Stimulated activated CD4-positive, alpha-beta T cell treated with anti-CD3 and anti-CD28 coated beads, TNF-alpha, amount 100 ng/mL, for 1 hour (primary cell): ENCODE data around the gene HOXC10.

Experiments used
- DNase-seq, 3 donors: peaks; one replicate each; pipeline ENCODE4 v3.0.0-alpha.2; 2020; ENCODE audit warnings: low read depth in 3 of 3, low spot score in 1 of 3

Gene HOXC10

DNA sequence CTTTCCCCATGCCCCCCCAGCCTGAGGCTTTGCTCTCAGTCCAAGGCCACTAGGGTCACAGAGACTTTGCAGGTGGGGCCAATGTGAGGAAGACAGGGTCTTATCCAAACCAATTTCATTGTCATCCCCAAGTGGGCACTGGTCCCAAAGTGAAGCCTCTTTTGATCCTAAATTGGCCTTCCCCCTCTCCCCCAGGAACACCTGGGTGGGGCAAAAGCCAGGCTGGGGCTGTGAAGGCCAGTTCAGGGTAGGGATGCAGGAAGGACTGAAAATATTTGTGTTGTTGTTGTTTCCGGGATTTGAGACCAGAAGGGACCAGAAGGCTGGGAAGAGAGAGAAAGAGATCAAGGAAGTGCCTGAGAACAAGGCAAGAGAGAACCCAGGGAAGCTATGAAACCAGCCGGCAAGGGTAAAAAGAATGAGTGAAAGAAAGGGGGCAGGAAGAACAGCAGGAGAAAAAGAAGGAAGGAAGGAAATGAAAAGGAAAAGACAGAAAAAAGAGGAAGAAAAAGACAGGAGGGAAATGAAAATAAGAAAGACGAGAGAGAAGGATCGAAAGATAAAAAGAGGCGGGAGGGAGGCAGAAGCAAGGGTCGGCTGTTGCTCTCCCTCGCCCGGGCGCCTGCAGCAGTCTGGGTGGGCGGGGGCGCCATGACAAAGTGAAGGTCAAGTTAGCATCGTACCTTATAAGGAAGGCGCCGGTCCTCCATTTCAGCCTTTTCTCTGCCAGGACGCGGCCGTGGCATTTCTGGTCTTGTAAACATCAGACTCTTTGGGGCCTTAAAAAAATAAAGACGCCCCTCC, 19.5 kb upstream of the HOXC10 start:
- DNase-seq = no peak

DNA sequence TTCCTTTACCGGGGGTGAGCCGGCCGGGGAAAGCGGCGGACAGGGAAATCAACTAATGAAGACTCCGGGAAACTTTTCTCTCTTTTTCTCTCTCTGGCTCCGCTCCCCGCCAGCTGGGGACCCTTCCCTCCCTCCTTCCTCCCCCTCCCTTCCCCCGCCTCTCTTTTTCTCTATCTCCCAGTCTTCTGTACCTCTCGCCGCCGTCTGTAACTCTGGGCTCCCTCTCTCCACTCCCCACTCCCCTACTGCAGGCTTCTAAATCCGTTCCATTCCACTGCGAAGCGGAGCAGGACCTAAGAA, 18.9 kb upstream of the HOXC10 start:
- no peak for DNase-seq

DNA sequence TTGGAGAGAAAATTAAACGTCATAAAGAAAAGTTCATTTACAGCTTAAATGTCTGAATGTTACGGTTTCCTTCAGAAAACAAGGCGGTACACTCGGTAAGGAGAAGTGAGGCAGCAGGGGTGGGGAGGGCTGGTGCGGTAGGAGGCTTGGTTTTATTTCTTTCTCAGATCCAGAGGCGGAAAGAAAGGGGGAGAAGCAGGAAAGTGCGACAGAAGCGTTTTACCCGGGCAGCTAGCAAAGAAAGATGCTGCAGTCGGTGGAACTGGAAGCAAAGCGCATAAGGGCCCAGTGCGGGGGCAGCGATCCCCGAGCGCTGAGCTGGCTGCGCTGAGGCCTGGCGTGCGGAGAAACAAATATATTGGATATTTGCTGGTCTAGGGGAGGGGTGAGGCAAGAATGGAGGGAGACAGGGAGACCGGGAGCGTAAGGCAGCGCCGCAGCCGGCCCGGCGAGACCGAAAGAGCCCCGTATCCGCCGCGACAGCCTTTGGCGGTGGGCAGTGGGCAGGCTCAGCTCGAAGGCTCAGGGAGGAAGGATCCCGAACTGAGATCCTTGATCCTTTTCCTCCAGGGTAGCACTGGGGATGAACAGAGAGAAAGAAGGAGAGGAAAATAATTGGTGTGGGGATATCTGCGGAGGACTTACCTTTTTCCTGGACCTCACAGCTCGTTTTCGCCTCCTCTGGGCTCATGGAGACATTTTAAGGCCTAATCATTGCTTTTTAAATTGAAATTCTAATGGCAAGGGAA, 18.4 kb upstream of the HOXC10 start:
- no peak for DNase-seq

GRCh38 chr12:53967421-53967925, 17.5 kb upstream of the HOXC10 start:
- no peak for DNase-seq

DNA sequence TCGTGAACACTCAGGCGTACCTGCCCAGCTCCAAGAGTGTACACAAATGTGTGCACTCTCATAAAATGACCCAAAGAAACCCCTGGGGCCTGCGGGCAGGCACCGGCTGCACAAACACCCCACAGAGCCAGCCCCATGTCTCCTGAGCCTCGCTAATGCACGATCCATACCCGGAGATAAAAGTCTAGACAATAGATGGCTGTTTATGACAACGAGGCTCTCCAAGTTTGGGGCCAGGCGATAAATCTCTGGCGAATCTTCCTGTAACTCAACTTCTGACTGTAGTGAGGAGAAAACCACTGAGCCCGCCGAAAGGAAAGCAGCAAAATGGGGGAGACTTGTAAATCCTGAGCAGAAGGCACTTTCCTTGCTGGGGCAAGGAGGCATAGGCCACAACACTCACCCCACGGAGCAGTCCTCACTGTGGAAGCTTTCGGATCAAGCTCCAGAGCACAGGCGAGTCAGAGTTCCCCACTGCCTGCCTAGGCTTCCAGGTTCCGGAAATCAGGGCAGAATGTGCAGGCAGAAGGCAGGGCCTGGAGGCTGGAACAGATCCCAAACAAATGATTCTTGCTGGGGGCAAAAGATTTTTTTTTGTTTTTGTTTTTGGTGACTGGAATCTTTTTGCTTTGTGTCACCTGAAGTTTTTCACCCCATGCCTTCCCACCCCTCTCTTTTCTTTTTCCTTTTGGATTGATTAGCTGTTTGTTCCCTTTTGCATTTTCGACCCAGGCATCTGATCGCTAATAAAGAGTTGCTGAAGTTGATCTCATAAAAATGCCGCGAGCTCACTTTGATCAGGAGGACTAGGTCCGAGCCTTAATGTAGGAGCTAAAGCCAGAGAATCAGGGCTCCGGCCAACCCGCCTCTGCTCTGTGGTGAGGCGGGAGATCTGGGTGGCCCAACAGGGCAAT, 16.5 kb upstream of the HOXC10 start:
- DNase-seq = no peak

GRCh38 chr12:53969588-53970259, 15.2 kb upstream of the HOXC10 start:
- DNase-seq = no peak

DNA sequence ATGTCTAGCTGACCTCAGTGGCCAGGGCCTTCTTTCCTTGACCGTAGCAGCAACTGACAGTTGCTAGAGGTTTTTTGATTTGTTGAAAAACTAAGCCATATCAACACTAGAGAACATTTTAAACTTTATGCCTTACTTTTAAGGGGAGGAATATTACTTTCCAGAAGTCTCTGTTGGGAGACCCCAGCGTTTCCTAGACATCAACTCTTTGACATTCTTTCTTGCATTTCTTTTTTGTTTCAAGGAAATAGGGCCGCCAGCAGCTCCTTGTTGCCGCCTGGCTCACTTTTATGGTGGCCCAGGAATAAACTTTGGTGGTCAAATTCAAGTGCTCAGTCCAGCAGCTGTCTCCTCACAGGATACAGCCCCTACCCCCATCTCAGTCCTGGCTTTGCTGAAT, 14.5 kb upstream of the HOXC10 start:
- no peak for DNase-seq

- no peak for DNase-seq
These were observed 13.8 kb upstream of the HOXC10 start for GRCh38 chr12:53971129-53971528.

GRCh38 chr12:53971686-53972085, 13.3 kb upstream of the HOXC10 start:
- no peak for DNase-seq

DNA sequence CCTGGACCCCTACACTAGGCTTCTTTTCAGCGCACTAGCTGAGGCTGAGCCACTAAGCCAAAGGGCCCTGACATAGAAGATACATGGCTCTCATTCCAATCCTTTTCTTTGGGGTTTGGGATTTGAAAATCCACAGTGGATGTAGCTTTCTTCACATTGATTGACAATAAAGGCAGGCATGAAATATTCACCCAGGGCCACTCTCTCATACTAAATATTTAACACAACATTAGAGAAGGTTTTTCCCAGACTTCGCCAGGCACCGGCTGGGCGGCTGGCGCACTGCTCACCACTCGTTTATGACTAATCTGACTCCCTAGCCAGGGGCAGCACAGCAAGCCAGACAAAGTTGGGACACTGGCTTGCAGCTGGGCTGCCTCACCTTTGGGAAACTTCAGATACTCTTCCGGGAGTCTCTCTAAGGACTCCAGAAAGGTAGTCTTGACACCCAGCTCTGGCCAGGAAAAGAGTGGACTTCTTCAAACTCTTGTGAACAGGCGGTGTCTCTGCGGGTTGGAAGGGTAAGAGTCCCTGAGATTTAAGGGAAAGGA, 12.7 kb upstream of the HOXC10 start:
- no peak for DNase-seq

GRCh38 chr12:53972722-53973235, 12.2 kb upstream of the HOXC10 start, which contains the start of gene HOXC11:
Gene HOXC11, plus strand, starts transcription at chr12:53973126. Its CDS starts 116 bp downstream, at chr12:53973242.
- no peak for DNase-seq

GRCh38 chr12:53973236-53974042, 11.5 kb upstream of the HOXC10 start:
- no peak for DNase-seq

DNA sequence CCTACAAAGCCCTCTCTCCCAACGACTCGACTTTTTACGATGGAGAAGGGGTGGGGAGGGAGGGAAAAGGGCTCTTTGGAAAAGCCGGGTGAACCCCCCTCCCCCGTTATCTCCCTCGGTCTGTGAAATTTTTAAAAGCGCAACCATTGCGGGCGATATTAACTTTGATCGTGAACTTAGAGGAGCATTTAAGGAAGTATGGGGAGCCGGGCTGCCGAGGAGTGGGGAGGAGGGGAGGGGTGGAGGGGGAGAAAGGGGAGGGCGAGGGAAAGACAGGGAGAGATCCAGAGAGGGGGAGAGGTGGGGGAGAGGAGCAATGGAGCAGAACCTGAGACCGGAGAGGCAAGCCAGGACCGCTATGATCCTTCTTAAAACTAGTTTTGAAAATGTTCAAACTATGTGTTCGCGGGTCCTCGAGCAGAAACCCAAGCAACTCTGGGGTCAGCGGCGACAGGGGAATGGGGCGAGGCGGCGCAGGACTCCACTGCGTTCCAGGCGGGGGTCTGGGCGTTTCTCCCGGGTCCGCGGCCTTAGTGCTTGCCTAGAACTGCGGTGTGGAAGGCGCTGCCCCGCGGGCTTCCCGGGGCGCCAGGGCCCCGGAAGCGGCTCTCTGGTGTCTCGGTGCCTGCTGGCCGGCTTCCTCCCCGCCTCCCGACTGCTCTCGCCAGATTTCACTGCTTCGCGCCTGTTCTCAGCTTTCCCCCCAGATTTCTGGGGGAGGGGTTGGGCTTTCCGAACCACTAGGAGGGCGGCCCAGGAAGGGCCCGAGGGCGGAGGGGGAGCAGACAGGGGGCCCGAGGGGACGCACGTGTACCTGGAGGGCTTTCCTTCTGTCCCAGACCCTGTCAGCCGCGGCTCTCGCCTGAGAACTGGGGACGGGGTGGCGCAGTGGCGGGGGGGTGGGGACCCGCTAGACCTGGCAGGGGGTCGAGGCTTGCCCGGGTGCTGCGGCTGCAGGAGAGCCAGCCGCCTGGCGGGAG, 10.6 kb upstream of the HOXC10 start, which contains the start of gene HOTAIR:
Gene HOTAIR, minus strand, starts transcription at position 871 of the 980 bp plus-strand sequence.
- DNase-seq = no peak

GRCh38 chr12:53975064-53975471, 9.9 kb upstream of the HOXC10 start:
- DNase-seq = no peak

DNA sequence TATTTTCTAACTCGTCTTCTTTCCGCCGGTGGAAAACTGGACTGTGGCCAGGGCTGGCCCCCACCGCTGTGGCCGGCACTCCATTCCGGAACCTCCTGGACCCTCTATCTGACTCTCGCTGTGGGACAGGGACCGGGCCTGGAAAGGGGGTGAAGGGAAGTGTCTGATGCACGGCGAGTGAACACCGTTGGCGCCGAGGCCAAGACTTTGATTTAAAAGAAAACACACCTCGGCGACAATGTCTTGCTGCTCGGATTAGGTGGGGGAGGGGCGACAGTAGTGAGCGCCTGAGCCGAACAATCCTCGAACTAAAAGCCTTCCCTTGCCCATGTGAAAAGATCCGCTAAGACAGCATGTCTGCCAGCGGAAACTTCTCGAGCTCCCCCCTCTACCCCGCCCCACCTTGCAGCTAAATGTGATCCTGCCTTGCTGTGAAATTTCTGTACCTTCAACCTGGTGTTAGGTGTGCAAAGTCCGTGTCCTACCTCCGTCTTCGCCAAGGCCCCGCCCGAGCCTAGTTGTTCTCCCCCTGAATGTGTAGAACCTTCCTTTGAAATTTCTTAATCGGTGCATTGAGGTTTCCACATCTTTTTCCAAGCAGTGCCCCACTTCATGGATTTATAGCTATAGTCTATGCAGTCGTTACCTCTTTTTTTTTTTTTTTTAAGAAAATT, 9.3 kb upstream of the HOXC10 start:
- no peak for DNase-seq

DNA sequence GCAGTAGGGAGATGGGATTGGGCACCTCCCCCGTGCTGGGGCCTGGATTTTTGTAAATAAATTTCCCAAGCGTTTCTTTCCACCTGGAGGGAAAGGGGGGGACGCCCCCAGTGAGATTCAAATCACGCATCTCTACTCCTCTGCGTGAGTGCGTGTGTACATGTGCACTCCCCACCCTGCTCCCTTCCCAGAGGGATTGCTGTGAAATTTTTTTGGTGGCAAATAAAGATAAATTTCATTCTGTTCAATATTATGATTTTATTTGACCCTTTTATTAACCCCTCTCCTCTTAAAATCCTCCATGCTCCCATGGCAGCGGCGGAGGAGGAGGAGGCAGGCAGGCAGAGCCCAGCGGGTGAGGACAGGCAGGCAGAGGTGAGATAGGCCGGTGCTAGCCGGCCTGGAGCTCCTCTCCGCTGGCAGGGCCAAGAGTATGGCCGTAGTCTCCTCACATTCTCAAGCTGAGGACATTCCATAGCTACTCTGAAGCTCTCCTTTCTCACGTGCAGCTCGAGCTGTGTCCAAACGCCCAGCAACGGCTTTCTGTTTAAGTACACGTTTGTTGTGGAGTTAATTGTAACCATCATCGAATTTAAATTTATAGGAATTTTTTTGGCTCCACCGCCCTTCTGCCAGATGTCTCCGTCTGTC, 8.6 kb upstream of the HOXC10 start:
- DNase-seq = no peak
